GM11168 (cell line): ENCODE data around the gene DPEP3.
"Not testable (repeated sequence)": the region's sequence is repeated elsewhere in the genome, so short reads cannot be mapped to it uniquely, and the experiment has no call there.

ENCODE experiments used
- in situ Hi-C: fragments of 300-500 bp; cut with MboI; formaldehyde crosslinking; loops from one replicate; pipeline ENCODE4 v1.12.0; 2022; ENCODE audit warnings: low sequenced_read_pairs; ENCODE audit not compliant: unreplicated experiment

DPEP3 gene

DNA sequence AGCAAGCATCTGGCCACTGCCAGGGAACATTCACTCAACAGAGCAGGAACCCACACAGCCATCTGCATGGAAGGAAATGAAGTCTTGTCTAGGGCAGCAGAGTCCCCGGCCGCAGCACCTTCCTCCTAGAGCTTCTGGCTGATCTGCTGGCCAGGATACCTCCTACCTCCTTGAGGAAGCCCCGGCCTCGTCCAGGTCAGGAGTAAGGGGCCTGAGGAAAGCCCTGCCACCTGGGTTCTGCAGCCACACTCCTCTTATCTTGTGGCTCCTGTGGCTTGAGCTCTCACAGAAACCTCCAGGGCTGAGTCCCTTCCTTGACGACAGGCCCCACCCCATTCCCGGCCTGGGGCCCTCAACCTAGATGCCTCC, 13.7 kb upstream of the DPEP3 start:
- in situ Hi-C loops, result not testable (repeated sequence)

- in situ Hi-C loops, result no loop called here
Observed at GRCh38 chr16:67993207-67994039, 13.1 kb upstream of the DPEP3 start.

DNA sequence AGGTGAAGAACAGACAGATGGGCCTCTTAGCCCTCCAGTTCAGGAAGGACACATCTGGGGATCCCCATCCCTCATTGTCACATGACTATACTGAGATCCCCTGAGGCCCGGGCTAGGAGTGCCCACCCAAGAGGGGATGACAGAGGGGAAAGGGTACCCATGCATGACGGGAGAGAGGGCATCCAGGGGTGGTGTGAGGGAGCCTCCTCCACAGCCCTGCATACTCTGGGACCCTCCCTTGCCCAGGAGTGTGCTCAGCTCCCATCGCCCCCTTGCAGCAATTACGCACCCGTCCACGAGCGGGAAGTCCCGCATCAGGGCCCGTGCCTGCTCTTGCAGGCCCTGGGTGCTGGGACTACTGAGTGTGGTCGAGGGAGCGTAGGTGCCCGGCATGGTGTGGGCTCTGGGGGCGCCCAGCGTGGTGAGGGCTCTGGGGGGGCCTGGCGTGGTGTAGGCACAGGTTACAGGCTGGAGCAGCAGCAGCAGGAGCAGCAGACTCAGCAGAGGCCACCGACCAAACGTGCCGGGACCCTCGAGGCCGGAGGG, 12.4 kb upstream of the DPEP3 start:
- in situ Hi-C loops, result no loop called here

DNA sequence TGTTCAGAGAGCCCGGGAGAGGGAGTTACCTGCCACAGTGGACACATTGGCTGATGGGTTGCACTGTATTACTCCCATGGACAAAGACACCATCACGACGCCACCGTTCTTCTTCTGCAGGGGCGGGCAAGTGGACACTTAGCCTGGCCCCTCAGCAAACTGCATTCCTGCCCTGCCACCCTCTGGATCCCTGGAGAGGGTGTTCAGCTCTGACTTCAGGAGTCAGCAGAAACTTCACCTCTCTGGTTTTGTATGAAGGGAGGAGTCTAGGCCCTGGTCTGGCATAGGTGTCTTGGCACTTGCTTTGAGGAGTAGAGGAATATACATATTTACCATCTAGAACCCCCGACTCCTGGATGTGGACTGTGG, 9.7 kb upstream of the DPEP3 start:
- in situ Hi-C loops, result no loop called here

- in situ Hi-C loops, result no loop called here
Observed at GRCh38 chr16:67989322-67990017, 9.2 kb upstream of the DPEP3 start.

DNA sequence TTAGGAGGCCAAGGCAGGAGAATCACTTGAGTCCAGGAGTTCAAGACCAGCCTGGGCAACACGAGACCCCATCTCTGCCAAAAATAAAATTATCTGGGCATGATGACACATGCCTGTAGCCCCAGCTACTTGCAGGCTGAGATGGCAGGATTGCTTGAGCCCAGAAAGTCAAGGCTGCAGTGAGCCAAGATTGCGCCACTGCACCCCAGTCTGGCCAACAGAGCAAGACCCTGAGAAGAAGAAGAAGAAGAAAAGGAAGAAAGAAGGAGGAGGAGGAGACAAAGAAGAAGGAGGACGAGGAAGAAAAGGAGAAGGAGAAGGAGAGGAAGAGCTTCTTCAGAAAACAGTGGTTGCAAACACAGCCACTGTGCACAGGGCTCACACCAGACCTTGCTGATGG, 8.4 kb upstream of the DPEP3 start:
- in situ Hi-C loops, result no loop called here

GRCh38 chr16:67987460-67988160, 7.3 kb upstream of the DPEP3 start:
- in situ Hi-C loops, result no loop called here

DNA sequence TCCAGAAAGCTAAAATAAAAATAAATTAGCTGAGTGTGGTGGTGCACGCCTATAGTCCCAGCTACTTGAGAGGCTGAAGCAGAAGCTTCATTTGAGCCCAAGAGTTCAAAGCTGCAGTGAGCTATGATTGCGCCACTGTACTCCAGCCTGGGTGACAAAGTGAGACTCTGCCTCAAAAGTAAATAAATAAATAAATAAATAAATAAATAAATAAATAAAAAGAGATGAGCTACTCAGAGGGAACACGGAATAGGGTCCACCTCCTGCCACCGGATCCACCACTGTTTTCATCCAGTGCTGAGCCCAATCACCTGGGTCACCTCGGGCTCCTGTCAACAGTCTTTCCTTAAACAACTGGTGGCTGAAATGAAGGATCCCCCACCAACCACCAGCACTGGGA, 6.7 kb upstream of the DPEP3 start:
- in situ Hi-C loops, result no loop called here

DNA sequence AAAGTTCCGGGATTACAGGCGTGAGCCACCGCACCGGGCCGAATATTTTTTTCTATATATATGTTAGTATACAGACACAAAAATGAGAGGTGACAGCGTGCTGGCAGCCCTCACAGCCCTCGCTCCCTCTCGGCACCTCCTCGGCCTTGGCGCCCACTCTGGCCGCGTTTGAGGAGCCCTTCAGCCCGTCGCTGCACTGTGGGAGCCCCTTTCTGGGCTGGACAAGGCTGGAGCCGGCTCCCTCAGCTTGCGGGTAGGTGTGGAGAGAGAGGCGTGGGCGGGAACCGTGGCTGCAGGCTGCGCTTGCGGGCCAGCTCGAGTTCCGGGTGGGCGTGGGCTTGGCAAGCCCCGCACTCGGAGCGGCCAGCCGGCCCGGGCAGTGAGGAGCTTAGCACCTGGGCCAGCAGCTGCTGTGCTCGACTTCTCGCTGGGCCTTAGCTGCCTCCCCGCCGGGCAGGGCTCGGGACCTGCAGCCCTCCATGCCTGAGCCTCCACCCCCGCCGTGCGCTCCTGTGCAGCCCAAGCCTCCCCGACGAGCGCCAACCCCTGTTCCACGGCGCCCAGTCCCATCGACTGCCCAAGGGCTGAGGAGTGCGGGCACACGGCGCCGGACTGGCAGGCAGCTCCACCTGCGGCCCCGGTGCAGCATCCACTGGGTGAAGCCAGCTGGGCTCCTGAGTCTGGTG, 1.9 kb upstream of the DPEP3 start:
- in situ Hi-C loops, result no loop called here

DNA sequence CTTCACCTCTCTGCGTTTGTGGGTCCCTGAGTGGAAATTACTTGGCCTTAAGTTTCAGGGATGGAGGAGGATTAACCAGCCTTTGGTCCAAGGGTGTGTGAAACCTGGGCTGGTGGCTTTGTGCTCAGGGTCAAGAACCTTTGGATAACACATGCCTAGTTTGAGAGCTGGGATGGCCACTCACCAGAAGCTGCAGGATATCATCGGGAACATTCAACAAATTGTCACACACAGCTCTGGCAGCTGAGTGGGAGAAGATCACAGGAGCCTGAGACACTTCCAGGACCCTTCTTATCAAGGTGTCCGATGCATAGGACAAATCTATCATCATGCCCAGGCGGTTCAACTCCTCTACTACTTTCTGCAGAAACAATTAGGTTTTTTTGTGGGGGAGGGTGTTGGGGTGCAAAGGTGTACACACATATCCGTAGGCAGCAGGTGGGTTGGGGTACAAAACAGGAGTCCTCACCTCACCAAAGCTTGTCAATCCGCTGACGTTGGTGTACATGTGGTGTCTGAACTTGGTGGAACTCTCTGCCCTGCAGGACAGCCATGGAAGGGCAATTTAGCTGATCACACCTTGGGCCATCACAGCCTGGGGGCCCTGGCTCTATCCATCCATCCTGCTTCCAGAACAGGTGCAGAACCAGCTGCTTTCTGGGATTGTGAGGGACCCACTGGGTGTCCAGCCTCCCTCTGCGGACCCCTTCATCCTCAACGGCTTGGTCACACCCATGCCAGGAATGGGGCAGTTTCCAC, 2.7 kb downstream of the DPEP3 start:
- in situ Hi-C loops, result no loop called here

GRCh38 chr16:67977005-67977404, 3.3 kb downstream of the DPEP3 start:
- in situ Hi-C loops, result no loop called here

DNA sequence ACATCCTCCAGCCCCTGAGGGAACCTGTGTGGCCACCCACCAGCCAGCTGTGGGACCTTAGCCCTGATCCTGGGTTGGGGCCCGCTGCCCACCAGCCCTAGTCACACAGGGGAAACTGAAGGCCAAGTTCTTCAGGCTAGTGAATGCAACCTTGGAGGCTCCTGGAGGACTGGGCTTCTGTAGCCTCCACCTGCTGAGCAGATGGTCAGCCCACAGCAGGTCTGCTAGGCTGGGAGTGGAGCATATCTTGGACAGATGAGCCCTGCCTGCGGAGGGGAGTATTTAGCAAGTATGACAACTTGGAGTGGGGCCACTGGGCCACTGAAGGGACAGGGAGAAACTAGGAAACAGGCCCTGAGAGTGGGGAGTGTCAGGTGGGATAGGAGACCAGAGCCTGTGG, 4.1 kb downstream of the DPEP3 start:
- in situ Hi-C loops, result no loop called here

DNA sequence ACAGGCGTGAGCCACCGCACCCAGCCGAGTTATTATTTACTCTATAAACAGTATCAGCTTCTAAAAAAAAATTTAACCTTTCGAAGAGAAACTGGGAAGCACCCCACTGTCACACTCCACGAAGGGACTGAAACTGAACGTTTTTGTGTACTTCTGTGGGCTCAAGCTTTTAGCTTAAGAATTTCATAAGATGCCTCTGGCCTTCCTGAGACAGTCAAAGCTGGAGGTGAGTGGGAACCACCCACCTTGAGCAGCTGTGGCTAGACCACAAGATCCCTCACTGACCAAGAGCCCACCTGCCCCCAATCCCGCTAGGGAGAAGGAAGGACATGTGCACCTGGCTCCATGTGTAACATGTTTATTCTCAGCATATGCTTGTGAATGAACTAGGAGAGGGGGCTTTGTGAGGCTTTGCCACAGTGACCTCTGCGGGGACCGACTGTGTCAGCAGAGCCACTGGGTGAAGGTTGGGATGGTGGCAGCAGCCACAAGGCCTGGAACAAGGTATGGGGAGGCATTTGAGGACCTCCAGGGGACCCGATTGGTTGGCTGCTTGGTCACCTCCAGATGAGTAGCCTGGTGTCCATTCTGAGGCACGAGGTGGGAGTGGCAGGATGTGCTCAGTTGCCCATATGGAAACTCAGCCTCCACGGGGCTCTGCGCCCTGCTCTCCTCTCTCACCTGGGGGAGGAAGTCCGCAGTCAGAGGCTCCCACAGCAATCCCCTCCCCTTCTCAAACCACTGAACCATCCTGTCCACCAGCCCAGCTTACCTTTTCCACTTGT, 4.8 kb downstream of the DPEP3 start:
- in situ Hi-C loops, result no loop called here

GRCh38 chr16:67972285-67972684, 8.0 kb downstream of the DPEP3 start:
- in situ Hi-C loops, result not testable (repeated sequence)

- in situ Hi-C loops, result no loop called here
Observed at GRCh38 chr16:67971111-67971510, 9.2 kb downstream of the DPEP3 start.

DNA sequence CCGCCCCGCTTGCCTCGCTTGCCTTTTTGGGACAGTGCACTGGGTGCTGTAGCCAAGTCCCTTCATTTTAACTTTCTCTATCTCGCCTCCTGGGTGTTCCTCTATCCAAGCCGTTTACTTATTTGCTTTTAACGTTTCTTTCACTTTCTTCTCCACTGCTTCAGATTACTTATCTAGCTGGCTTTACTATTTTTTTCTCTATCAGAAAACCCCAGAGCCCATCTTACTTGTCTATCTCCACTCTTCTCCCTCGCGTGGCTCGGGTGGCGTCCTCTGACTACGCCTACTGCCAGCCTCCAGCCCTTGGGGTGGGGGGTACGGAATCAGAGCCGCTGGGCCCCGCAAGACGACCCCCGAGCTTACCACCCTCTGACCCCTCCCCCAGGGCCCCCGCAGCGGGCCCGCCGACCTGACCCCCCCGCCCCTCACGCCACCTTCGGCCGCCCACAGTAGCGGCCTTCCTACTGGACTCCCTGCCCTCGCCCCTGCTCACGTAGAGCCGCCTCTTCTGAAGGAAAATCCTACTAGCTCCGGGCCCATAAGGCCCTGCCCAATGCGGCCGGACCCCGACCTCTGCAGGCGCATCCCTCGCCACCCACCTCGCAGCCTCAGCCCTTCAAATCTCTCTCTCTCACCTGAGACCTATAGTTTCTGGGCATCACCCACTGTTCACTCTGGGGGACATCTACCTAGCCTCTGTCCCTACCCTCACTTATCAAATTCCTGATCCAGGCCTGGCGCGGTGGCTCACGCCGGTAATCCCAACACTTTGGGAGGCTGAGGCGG, 10.9 kb downstream of the DPEP3 start:
- in situ Hi-C loops, result no loop called here

DNA sequence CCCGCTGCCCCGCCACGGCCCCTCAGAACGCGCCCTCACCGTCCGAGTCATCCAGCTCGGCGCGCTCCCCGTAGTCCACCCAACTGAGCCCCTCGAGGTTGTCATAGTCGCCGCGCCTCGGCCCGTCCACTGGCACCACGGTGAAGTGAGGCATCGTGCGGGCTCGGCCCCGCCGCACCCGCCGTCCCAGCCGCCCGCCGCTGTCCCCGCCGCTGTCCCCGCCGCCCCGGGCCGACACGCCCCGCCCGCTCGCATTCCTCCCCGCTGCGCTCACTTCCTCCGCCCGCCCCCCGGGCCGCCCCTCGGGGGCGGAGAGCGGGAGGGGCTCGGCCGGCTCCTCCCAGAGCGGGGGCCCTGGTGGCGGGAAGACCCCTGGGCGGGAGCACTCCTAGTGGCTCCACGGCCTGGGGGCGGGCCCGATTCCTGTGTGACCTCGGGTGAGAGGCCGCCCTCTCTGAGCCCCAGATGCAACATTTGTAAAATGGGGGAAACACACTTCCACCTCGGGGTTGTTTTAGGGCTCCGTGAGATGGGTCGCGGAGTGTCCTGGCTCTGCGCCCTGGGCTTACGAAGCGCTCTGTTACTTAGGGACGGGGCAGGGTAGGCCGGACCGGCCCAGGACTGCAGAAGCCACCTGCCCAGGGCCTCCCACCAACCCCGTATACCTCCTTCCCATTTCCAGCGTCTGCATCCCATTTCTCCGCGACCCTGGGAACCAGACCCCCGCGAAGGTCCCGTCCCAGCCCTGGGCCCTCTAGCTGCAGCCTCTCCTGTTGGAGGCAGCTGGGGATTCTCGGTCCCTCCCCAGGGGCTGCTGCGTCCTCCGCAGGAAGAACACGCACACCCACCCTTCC, 11.7 kb downstream of the DPEP3 start, which contains the start of gene SLC12A4:
Gene SLC12A4 (minus strand): TSS at position 238 of the 854 bp plus-strand sequence. CDS start 84 bp downstream, at position 154.
- in situ Hi-C loops, result no loop called here
